ENCODE measurements around the gene PCNT.

The PCNT gene

GRCh38 chr21:46323710-46324389 is at the start of gene PCNT, which contains the start of gene C21orf58:
PCNT (plus strand) TSS chr21:46324156; CDS start chr21:46324229, 73 bp downstream.
C21orf58 (minus strand) TSS chr21:46323870; CDS start chr21:46322738, 1,132 bp downstream.
- peak; percentile 97 for DNase-seq (ENCODE audit: low read depth in 1 of 2, low spot score in 1 of 2)

GRCh38 chr21:46274797-46275390 is 49.1 kb upstream of the PCNT start:
- DNase-seq (ENCODE audit: low read depth in 1 of 2, low spot score in 1 of 2) = no peak

- DNase-seq (ENCODE audit: low read depth in 1 of 2, low spot score in 1 of 2) = no peak
Measured at GRCh38 chr21:46284077-46284644, 39.8 kb upstream of the PCNT start.

- DNase-seq (ENCODE audit: low read depth in 1 of 2, low spot score in 1 of 2) = no peak
Measured at GRCh38 chr21:46284733-46285132, 39.2 kb upstream of the PCNT start.

- no peak for DNase-seq (ENCODE audit: low read depth in 1 of 2, low spot score in 1 of 2)
Measured at GRCh38 chr21:46285206-46285661, 38.7 kb upstream of the PCNT start, which contains the start of gene MCM3AP. MCM3AP (minus strand) TSS chr21:46285611; CDS start chr21:46285286, 325 bp downstream.

- peak; percentile 65 to 82 for DNase-seq (ENCODE audit: low read depth in 1 of 2, low spot score in 1 of 2)
Measured at GRCh38 chr21:46285761-46286647, 38.0 kb upstream of the PCNT start, which contains the start of gene YBEY. YBEY (plus strand) TSS chr21:46286342; CDS start chr21:46286914, 572 bp downstream.

- DNase-seq (ENCODE audit: low read depth in 1 of 2, low spot score in 1 of 2) = no peak
Measured at GRCh38 chr21:46286648-46287002, 37.3 kb upstream of the PCNT start.

- DNase-seq (ENCODE audit: low read depth in 1 of 2, low spot score in 1 of 2) = no peak
Measured at GRCh38 chr21:46287541-46287940, 36.4 kb upstream of the PCNT start.

GRCh38 chr21:46289655-46290179 is 34.2 kb upstream of the PCNT start:
- DNase-seq (ENCODE audit: low read depth in 1 of 2, low spot score in 1 of 2) = no peak

GRCh38 chr21:46291561-46291960 is 32.4 kb upstream of the PCNT start:
- no peak for DNase-seq (ENCODE audit: low read depth in 1 of 2, low spot score in 1 of 2)

- DNase-seq (ENCODE audit: low read depth in 1 of 2, low spot score in 1 of 2) = no peak
Measured at GRCh38 chr21:46294647-46295176, 29.2 kb upstream of the PCNT start.

GRCh38 chr21:46295177-46295770 is 28.7 kb upstream of the PCNT start:
- DNase-seq (ENCODE audit: low read depth in 1 of 2, low spot score in 1 of 2) = no peak

- DNase-seq (ENCODE audit: low read depth in 1 of 2, low spot score in 1 of 2) = peak in 1 of 2 donors; percentile 32
Measured at GRCh38 chr21:46295996-46296752, 27.8 kb upstream of the PCNT start.

GRCh38 chr21:46297338-46298271 is 26.4 kb upstream of the PCNT start:
- no peak for DNase-seq (ENCODE audit: low read depth in 1 of 2, low spot score in 1 of 2)

- DNase-seq (ENCODE audit: low read depth in 1 of 2, low spot score in 1 of 2) = no peak
Measured at GRCh38 chr21:46299167-46299566, 24.8 kb upstream of the PCNT start.

- no peak for DNase-seq (ENCODE audit: low read depth in 1 of 2, low spot score in 1 of 2)
Measured at GRCh38 chr21:46301759-46302158, 22.2 kb upstream of the PCNT start.

GRCh38 chr21:46304437-46304836 is 19.5 kb upstream of the PCNT start:
- no peak for DNase-seq (ENCODE audit: low read depth in 1 of 2, low spot score in 1 of 2)

- no peak for DNase-seq (ENCODE audit: low read depth in 1 of 2, low spot score in 1 of 2)
Measured at GRCh38 chr21:46304955-46305354, 19.0 kb upstream of the PCNT start.

All from stimulated activated CD4-positive, alpha-beta T cell treated with anti-CD3 and anti-CD28 coated beads, Interleukin-15, amount 100 ng/mL, for 1 hour (primary cell).